Erythroblast (primary cell): ENCODE data around the gene SLC22A23.

Source experiments
- GATA1 ChIP-seq: IDR thresholded peaks from 2 replicates; pipeline ENCODE4 v1.6.1; 2011; ENCODE audit warnings: low read depth, mild to moderate bottlenecking, control low read depth, low read length, moderate library complexity
- POLR2A ChIP-seq: IDR thresholded peaks from 2 replicates; pipeline ENCODE4 v1.6.1; 2011; ENCODE audit warnings: mild to moderate bottlenecking, low read length

DNA sequence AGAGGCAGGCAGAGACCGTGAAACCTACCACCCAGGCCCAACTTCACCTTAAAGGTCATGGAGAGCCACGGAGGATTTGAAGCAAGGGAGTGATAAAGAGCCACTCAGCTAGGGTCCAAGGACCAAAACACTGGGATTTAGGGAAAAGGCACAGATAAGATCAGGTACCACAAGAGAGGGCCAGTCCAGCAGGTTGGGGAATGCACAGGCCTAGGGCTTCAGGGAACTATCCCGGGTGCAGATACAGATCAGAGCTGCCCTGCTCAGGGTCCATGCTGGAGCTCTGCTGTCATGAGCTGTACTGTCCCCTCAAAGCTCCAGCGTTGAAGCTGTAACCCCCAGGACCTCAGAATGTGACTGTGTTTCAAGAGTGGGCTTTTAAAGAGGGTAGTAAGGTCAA, 16.9 kb downstream of the SLC22A23 start:
- TF ChIP-seq POLR2A (no peak), GATA1 (no peak)
